Spleen (tissue), 11 donors: ENCODE results near the gene ZNF536. TPM values are rescaled to one million over a fixed set of nuclear protein-coding genes. Genes with fewer than 3 reads are reported as not detected.

ENCODE experiments used
- DNase-seq: peaks from one replicate; pipeline ENCODE4 v3.0.0-alpha.2; 2020
- H3K27ac ChIP-seq, 8 donors: fragments of 200-600 bp; sonication (generic) in 7 of 8; 1 replicate in 4 of 8; 2 replicates in 4 of 8; pipeline versions ENCODE4 v1.5.0 to v1.8.0; 2016 to 2021; ENCODE audit warnings: inconsistent platforms in 4 of 8, mild to moderate bottlenecking in 4 of 8, moderate library complexity in 1 of 8
- H3K27me3 ChIP-seq, 7 donors: fragments of 200-600 bp; sonication (generic) in 6 of 7; replicated peaks in 1 of 7; 1 replicate in 4 of 7; 2 replicates in 3 of 7; pipeline versions ENCODE4 v1.5.0 to v1.8.0; 2016 to 2021; ENCODE audit warnings: inconsistent platforms in 3 of 7, mild to moderate bottlenecking in 1 of 7
- H3K36me3 ChIP-seq, 6 donors: fragments of 200-600 bp; sonication (generic) in 5 of 6; 1 replicate in 4 of 6; 2 replicates in 2 of 6; pipeline versions ENCODE4 v1.5.0 to v1.8.0; 2016 to 2021; ENCODE audit warnings: inconsistent platforms in 2 of 6
- H3K4me1 ChIP-seq, 6 donors: fragments of 200-600 bp; sonication (generic) in 5 of 6; 1 replicate in 3 of 6; 2 replicates in 3 of 6; pipeline versions ENCODE4 v1.5.0 to v1.8.0; 2016 to 2021; ENCODE audit warnings: inconsistent platforms in 3 of 6
- H3K4me3 ChIP-seq, 8 donors: fragments of 200-600 bp; sonication (generic) in 7 of 8; 1 replicate in 4 of 8; 2 replicates in 4 of 8; pipeline versions ENCODE4 v1.5.0 to v1.8.0; 2016 to 2021; ENCODE audit warnings: inconsistent platforms in 4 of 8, mild to moderate bottlenecking in 4 of 8, moderate library complexity in 2 of 8
- H3K9me3 ChIP-seq, 8 donors: fragments of 200-600 bp; sonication (generic) in 7 of 8; 1 replicate in 4 of 8; 2 replicates in 4 of 8; pipeline versions ENCODE4 v1.5.0 to v1.8.0; 2016 to 2021; ENCODE audit warnings: inconsistent platforms in 4 of 8
- CTCF ChIP-seq, 11 experiments: fragments of 200-600 bp in 7 of 11; fragments of 450-650 bp in 4 of 11; sonication (generic) in 4 of 11; IDR thresholded peaks in 8 of 11; conservative IDR thresholded peaks in 3 of 11; 1 replicate in 7 of 11; 2 replicates in 4 of 11; pipeline versions ENCODE4 v1.4.0 to v1.8.0; 2016 to 2021; ENCODE audit warnings: antibody characterized with exemption in 11 of 11, inconsistent platforms in 4 of 11, mild to moderate bottlenecking in 1 of 11
- POLR2A ChIP-seq, 3 donors: fragments of 450-650 bp; IDR thresholded peaks; one replicate each; pipeline ENCODE4 v1.5.1; 2017; ENCODE audit warnings: antibody characterized with exemption in 3 of 3, mild to moderate bottlenecking in 1 of 3
- POLR2AphosphoS5 ChIP-seq, 3 donors: sonication (generic); formaldehyde crosslinking; IDR thresholded peaks; one replicate each; pipeline ENCODE4 v1.5.1; 2017; ENCODE audit warnings: antibody characterized with exemption in 3 of 3
- WGBS, 5 donors: extraction: QIAGEN DNeasy Blood & Tissue Kit in 3 of 5; methylation state at CpG; one replicate each; pipeline versions ENCODE4 v1.1.5 to v1.1.7; 2013 to 2018; 5-methylcytosine and 5-hydroxymethylcytosine counted together
- intact Hi-C: fragments of 100-400 bp; cut with DNase I; formaldehyde crosslinking; loops from one replicate; pipeline ENCODE4 v1.15.0; 2023; ENCODE audit warnings: low total_unique reads
- polyA plus RNA-seq, 3 donors: library from polyadenylated mRNA; stranded (reverse); fragments of 200-250 nt; gene quantifications; one replicate each; pipeline ENCODE4 v1.2.1, GENCODE V29; 2013
- total RNA-seq, 7 donors: library from RNA; depleted of rRNA in 3 of 7; stranded (reverse); fragments of >200 nt in 3 of 7; fragmentation: NEBNext Ultra II Directional in 4 of 7; extraction: Animal tissue kit (Norgen Biotek cat#: 25700) in 4 of 7; gene quantifications; one replicate each; pipeline versions ENCODE4 v1.1.0 to v1.2.1, GENCODE V29; 2016 to 2021
- donor health status: healthy with polysubstance abuse.
- donor health status: DM: no; HTN: no; CAD: no; lungs with moderate emphysema.
- donor health status: DM: no; HTN: no; CAD: no.
- donor health status: Bipolar disorder and iron deficiency.
- donor health status: healthy.
- donor health status: DM: no; HTN: no; CAD: no.
- donor health status: DM: yes; HTN: yes; CAD: no.

Gene ZNF536
- total and polyA plus RNA-seq, 10 donors, result 0.13 to 4.1 (median 2.1) TPM

- no peak for DNase-seq
- WGBS, 5 donors, result 90 to 95% (median 92%) methylated on average over 9 to 13 of the region's 13 CpGs
- H3K27ac ChIP-seq, result no peak overlapping the region
- H3K27me3 ChIP-seq, result peaks cover 0 to 46% (median 0%) of the 10 kb centered on the region in 7 donors
- no peaks in the 10 kb centered on the region for H3K9me3 ChIP-seq
- no peak overlapping the region for H3K4me3 ChIP-seq
- intact Hi-C loops, result no loop called here
- H3K4me1 ChIP-seq, result peaks cover 0 to 16% (median 9%) of the 10 kb centered on the region in 6 donors
- H3K36me3 ChIP-seq, result no peaks in the 10 kb centered on the region
- no peak for TF ChIP-seq POLR2AphosphoS5 (IDR thresholded peaks at IDR 0.05)
- no peak for TF ChIP-seq CTCF (IDR thresholded peaks at IDR 0.05 in 8 of 11, conservative IDR thresholded peaks at IDR 0.05 in 3 of 11)
- TF ChIP-seq POLR2A (IDR thresholded peaks at IDR 0.05), result no peak
Measured at GRCh38 chr19:30361721-30362120, 10.5 kb upstream of the ZNF536 start.

- TF ChIP-seq CTCF (IDR thresholded peaks at IDR 0.05 in 8 of 11, conservative IDR thresholded peaks at IDR 0.05 in 3 of 11) (no peak), POLR2A (IDR thresholded peaks at IDR 0.05) (no peak), POLR2AphosphoS5 (IDR thresholded peaks at IDR 0.05) (no peak)
- Histone ChIP-seq H3K27me3 (peaks cover 0 to 50% (median 0%) of the 10 kb centered on the region in 7 donors), H3K36me3 (no peaks in the 10 kb centered on the region), H3K4me1 (peaks cover 0 to 16% (median 9%) of the 10 kb centered on the region in 6 donors), H3K27ac (no peak overlapping the region), H3K4me3 (no peak overlapping the region), H3K9me3 (no peaks in the 10 kb centered on the region)
- intact Hi-C loops, result no loop called here
- DNase-seq, result no peak
- 69 to 83% (median 76%) methylated on average over 6 of the region's 6 CpGs for WGBS, 5 donors
Measured at GRCh38 chr19:30362156-30362754, 9.9 kb upstream of the ZNF536 start.

DNA sequence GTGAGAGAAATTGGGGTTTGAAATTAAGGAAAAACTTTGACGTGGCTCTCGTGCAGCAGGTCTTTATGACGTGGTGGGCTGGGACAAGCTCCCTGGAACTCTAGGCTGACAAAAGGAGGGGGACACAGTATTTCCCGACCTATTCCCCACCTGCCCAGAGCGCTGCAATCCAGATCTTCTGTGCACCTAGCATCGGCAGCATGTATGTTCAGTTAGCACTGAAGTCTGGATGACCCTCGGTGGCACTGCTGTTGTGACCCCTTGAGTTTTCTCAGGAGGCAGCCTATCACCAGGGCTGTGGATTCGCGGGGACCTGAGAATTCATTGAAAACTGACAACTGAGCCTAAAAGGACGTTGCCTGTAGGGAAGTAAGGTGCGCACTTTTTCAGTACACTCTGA, 9.1 kb upstream of the ZNF536 start:
- WGBS, 5 donors, result 89 to 91% (median 90%) methylated on average over 11 of the region's 11 CpGs
- Histone ChIP-seq H3K36me3 (no peaks in the 10 kb centered on the region), H3K9me3 (no peaks in the 10 kb centered on the region), H3K27ac (no peak overlapping the region), H3K27me3 (peaks cover 0 to 57% (median 0%) of the 10 kb centered on the region in 7 donors), H3K4me3 (no peak overlapping the region), H3K4me1 (peaks cover 0 to 16% (median 9%) of the 10 kb centered on the region in 6 donors)
- no peak for DNase-seq
- intact Hi-C loops, result no loop called here
- TF ChIP-seq POLR2AphosphoS5 (IDR thresholded peaks at IDR 0.05) (no peak), CTCF (IDR thresholded peaks at IDR 0.05 in 8 of 11, conservative IDR thresholded peaks at IDR 0.05 in 3 of 11) (no peak), POLR2A (IDR thresholded peaks at IDR 0.05) (no peak)

- DNase-seq, result no peak
- Histone ChIP-seq H3K27me3 (peaks cover 0 to 52% (median 0%) of the 10 kb centered on the region in 7 donors), H3K4me3 (no peak overlapping the region), H3K9me3 (no peaks in the 10 kb centered on the region), H3K27ac (no peak overlapping the region), H3K36me3 (no peaks in the 10 kb centered on the region), H3K4me1 (peaks cover 0 to 14% (median 7%) of the 10 kb centered on the region in 6 donors)
- intact Hi-C loops, result no loop called here
- TF ChIP-seq POLR2A (IDR thresholded peaks at IDR 0.05) (no peak), CTCF (IDR thresholded peaks at IDR 0.05 in 8 of 11, conservative IDR thresholded peaks at IDR 0.05 in 3 of 11) (no peak), POLR2AphosphoS5 (IDR thresholded peaks at IDR 0.05) (no peak)
- 67 to 78% (median 76%) methylated on average over 10 of the region's 10 CpGs for WGBS, 5 donors
Measured at GRCh38 chr19:30364866-30365800, 7.1 kb upstream of the ZNF536 start.
